MM.1S (cell line): ENCODE results near the gene CREB5.

Source experiments
- DNase-seq: peaks from one replicate; pipeline ENCODE4 v3.0.0-alpha.2; 2015
- H2AFZ ChIP-seq: fragments of 300-600 bp; sonication (generic); 2 replicates; pipeline ENCODE4 v1.6.0; 2016; ENCODE audit warnings: antibody characterized with exemption, low read length
- H3F3A ChIP-seq: fragments of 300-600 bp; sonication (generic); 2 replicates; pipeline ENCODE4 v1.6.1; 2016; ENCODE audit warnings: mild to moderate bottlenecking, antibody characterized with exemption, low read length, moderate library complexity, mixed read lengths; ENCODE audit not compliant: insufficient read depth
- H3K27ac ChIP-seq: fragments of 300-600 bp; sonication (generic); 2 replicates; pipeline ENCODE4 v1.5.1; 2016; ENCODE audit warnings: mild to moderate bottlenecking, low read length
- H3K27me3 ChIP-seq: fragments of 300-600 bp; sonication (generic); replicated peaks from 2 replicates; pipeline ENCODE4 v1.6.0; 2016; ENCODE audit warnings: low read length; ENCODE audit not compliant: insufficient read depth
- H3K36me3 ChIP-seq: fragments of 300-600 bp; sonication (generic); replicated peaks from 2 replicates; pipeline ENCODE4 v1.6.1; 2016; ENCODE audit warnings: mild to moderate bottlenecking, low read length, mixed read lengths; ENCODE audit not compliant: insufficient read depth
- H3K4me1 ChIP-seq: fragments of 300-600 bp; sonication (generic); 2 replicates; pipeline ENCODE4 v1.6.1; 2016; ENCODE audit warnings: low read length, mixed read lengths
- H3K4me2 ChIP-seq: fragments of 300-600 bp; sonication (generic); 2 replicates; pipeline ENCODE4 v1.6.0; 2016; ENCODE audit warnings: low read depth, low read length
- H3K4me3 ChIP-seq: fragments of 300-600 bp; sonication (generic); 2 replicates; pipeline ENCODE4 v1.5.1; 2016; ENCODE audit warnings: low read length, mixed read lengths
- H3K79me2 ChIP-seq: fragments of 300-600 bp; sonication (generic); 2 replicates; pipeline ENCODE4 v1.6.1; 2016; ENCODE audit warnings: mixed run types, low read length, mixed read lengths
- H3K9ac ChIP-seq: fragments of 300-600 bp; sonication (generic); 2 replicates; pipeline ENCODE4 v1.6.1; 2016; ENCODE audit warnings: low read length, mixed read lengths
- H3K9me2 ChIP-seq: fragments of 300-600 bp; sonication (generic); replicated peaks from 2 replicates; pipeline ENCODE4 v1.6.1; 2016; ENCODE audit warnings: mild to moderate bottlenecking, low read length, mixed read lengths; ENCODE audit not compliant: insufficient read depth
- H3K9me3 ChIP-seq: fragments of 300-600 bp; sonication (generic); replicated peaks from 2 replicates; pipeline ENCODE4 v1.6.1; 2016; ENCODE audit warnings: mild to moderate bottlenecking, low read length, mixed read lengths; ENCODE audit not compliant: insufficient read depth
- H4K20me1 ChIP-seq: fragments of 300-600 bp; sonication (generic); 2 replicates; pipeline ENCODE4 v1.6.1; 2016; ENCODE audit warnings: mild to moderate bottlenecking, low read length, moderate library complexity, mixed read lengths; ENCODE audit not compliant: insufficient read depth
- EZH2 ChIP-seq: fragments of 300-600 bp; sonication (generic); optimal IDR thresholded peaks from 2 replicates; pipeline ENCODE3; 2017; ENCODE audit warnings: low read depth, mild to moderate bottlenecking, antibody characterized with exemption, low read length, mixed read lengths
- EZH2phosphoT487 ChIP-seq: fragments of 300-600 bp; sonication (generic); IDR thresholded peaks from 2 replicates; pipeline ENCODE4 v1.6.1; 2018; ENCODE audit warnings: antibody characterized with exemption, low read length
- TF ChIP-seq, protein P1 (sequence below): fragments of 300-600 bp; sonication (generic); IDR thresholded peaks from 2 replicates; pipeline ENCODE4 v1.5.1; 2016; ENCODE audit warnings: antibody characterized with exemption, low read length, mixed read lengths

The CREB5 gene

GRCh38 chr7:28389504-28390395 lies 22.6 kb upstream of the CREB5 start:
- H3K4me2 ChIP-seq: no peak overlapping the region
- no peak overlapping the region for H3K9ac ChIP-seq
- no peaks in the 10 kb centered on the region for H3F3A ChIP-seq
- no peak overlapping the region for H3K27ac ChIP-seq
- TF ChIP-seq, protein P1, sequence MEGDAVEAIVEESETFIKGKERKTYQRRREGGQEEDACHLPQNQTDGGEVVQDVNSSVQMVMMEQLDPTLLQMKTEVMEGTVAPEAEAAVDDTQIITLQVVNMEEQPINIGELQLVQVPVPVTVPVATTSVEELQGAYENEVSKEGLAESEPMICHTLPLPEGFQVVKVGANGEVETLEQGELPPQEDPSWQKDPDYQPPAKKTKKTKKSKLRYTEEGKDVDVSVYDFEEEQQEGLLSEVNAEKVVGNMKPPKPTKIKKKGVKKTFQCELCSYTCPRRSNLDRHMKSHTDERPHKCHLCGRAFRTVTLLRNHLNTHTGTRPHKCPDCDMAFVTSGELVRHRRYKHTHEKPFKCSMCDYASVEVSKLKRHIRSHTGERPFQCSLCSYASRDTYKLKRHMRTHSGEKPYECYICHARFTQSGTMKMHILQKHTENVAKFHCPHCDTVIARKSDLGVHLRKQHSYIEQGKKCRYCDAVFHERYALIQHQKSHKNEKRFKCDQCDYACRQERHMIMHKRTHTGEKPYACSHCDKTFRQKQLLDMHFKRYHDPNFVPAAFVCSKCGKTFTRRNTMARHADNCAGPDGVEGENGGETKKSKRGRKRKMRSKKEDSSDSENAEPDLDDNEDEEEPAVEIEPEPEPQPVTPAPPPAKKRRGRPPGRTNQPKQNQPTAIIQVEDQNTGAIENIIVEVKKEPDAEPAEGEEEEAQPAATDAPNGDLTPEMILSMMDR: peak; percentile 77
- TF ChIP-seq EZH2phosphoT487: no peak
- no peaks in the 10 kb centered on the region for H4K20me1 ChIP-seq
- peak; percentile 69 for DNase-seq
- no peak overlapping the region for H2AFZ ChIP-seq
- H3K36me3 ChIP-seq: no peaks in the 10 kb centered on the region
- no peaks in the 10 kb centered on the region for H3K9me2 ChIP-seq
- no peaks in the 10 kb centered on the region for H3K4me1 ChIP-seq
- no peaks in the 10 kb centered on the region for H3K9me3 ChIP-seq
- H3K27me3 ChIP-seq: no peaks in the 10 kb centered on the region
- no peaks in the 10 kb centered on the region for H3K79me2 ChIP-seq
- no peak overlapping the region for H3K4me3 ChIP-seq

- H3F3A ChIP-seq: no peaks in the 10 kb centered on the region
- no peak overlapping the region for H3K9ac ChIP-seq
- no peaks in the 10 kb centered on the region for H3K79me2 ChIP-seq
- H3K27me3 ChIP-seq: no peaks in the 10 kb centered on the region
- no peaks in the 10 kb centered on the region for H3K9me3 ChIP-seq
- H4K20me1 ChIP-seq: no peaks in the 10 kb centered on the region
- H3K36me3 ChIP-seq: no peaks in the 10 kb centered on the region
- no peak overlapping the region for H3K4me3 ChIP-seq
- no peak overlapping the region for H2AFZ ChIP-seq
- no peaks in the 10 kb centered on the region for H3K9me2 ChIP-seq
- no peak overlapping the region for H3K27ac ChIP-seq
- TF ChIP-seq EZH2 (no peak), EZH2phosphoT487 (no peak)
- TF ChIP-seq, protein P1: no peak
- no peak overlapping the region for H3K4me2 ChIP-seq
- no peaks in the 10 kb centered on the region for H3K4me1 ChIP-seq
- DNase-seq: no peak
These were observed 21.9 kb upstream of the CREB5 start for GRCh38 chr7:28390426-28390825.

GRCh38 chr7:28392289-28392688 lies 20.0 kb upstream of the CREB5 start:
- DNase-seq: no peak
- Histone ChIP-seq H3K4me3 (no peak overlapping the region), H3K9me3 (no peaks in the 10 kb centered on the region), H3K4me1 (no peaks in the 10 kb centered on the region), H4K20me1 (no peaks in the 10 kb centered on the region), H3K9ac (no peak overlapping the region), H3K36me3 (no peaks in the 10 kb centered on the region), H3K27ac (no peak overlapping the region), H3K9me2 (no peaks in the 10 kb centered on the region), H3F3A (no peaks in the 10 kb centered on the region), H3K27me3 (no peaks in the 10 kb centered on the region), H3K4me2 (no peak overlapping the region), H3K79me2 (no peaks in the 10 kb centered on the region), H2AFZ (no peak overlapping the region)
- TF ChIP-seq, protein P1: no peak
- no peak for TF ChIP-seq EZH2
- no peak for TF ChIP-seq EZH2phosphoT487
